K562 (cell line): ENCODE results near the gene MICALL2. TPM values are rescaled to one million over a fixed set of nuclear protein-coding genes. Genes with fewer than 3 reads are reported as not detected.
A peak's percentile ranks its signal among the peaks of the same experiment; 100 is the strongest.

Experiments
- ETV6 ChIP-seq, 3 experiments: fragments of 150-350 bp in 1 of 3; sonication (generic) in 1 of 3; formaldehyde crosslinking in 1 of 3; IDR thresholded peaks; 2 replicates each; pipeline versions ENCODE4 v1.6.1 to v1.8.0; 2014 to 2022; ENCODE audit warnings: borderline replicate concordance in 2 of 3, low read depth in 2 of 3, antibody characterized with exemption in 1 of 3, low read length in 1 of 3, mild to moderate bottlenecking in 1 of 3, missing genetic modification reagents in 1 of 3
- GTF2A2 ChIP-seq: IDR thresholded peaks from 2 replicates; pipeline ENCODE4 v1.6.1; 2016; ENCODE audit warnings: mild to moderate bottlenecking, missing genetic modification characterization, missing compliant biosample characterization
- HBP1 ChIP-seq: fragments of 450-650 bp; formaldehyde crosslinking; IDR thresholded peaks from 2 replicates; pipeline ENCODE4 v1.4.0; 2022; ENCODE audit warnings: missing genetic modification characterization
- HCFC1 ChIP-seq: IDR thresholded peaks from 2 replicates; pipeline ENCODE4 v1.6.1; 2012; ENCODE audit warnings: low read depth, low read length, improper control_type of control experiment
- HDAC1 ChIP-seq, 2 experiments: fragments of 450-650 bp; IDR thresholded peaks; 2 replicates each; pipeline ENCODE4 v1.6.1; 2016 to 2017; ENCODE audit warnings: inconsistent platforms in 1 of 2, mild to moderate bottlenecking in 1 of 2, moderate library complexity in 1 of 2
- HDAC2 ChIP-seq: fragments of 450-650 bp; IDR thresholded peaks from 2 replicates; pipeline ENCODE4 v1.6.1; 2016; ENCODE audit warnings: mild to moderate bottlenecking
- IRF9 ChIP-seq: fragments of 450-650 bp; IDR thresholded peaks from 2 replicates; pipeline ENCODE4 v1.6.1; 2016; ENCODE audit warnings: missing biosample characterization, missing genetic modification characterization
- MYNN ChIP-seq, 2 experiments: sonication (generic); formaldehyde crosslinking in 1 of 2; IDR thresholded peaks; 2 replicates each; pipeline versions ENCODE4 v1.5.0 to v1.6.1; 2016 to 2020; ENCODE audit warnings: antibody characterized with exemption in 1 of 2, missing genetic modification reagents in 1 of 2
- NCOA4 ChIP-seq: fragments of 450-650 bp; IDR thresholded peaks from 2 replicates; pipeline ENCODE4 v1.6.1; 2018; ENCODE audit warnings: mild to moderate bottlenecking; ENCODE audit not compliant: partially characterized antibody
- PCBP2 ChIP-seq: fragments of 200-400 bp; formaldehyde crosslinking; IDR thresholded peaks from 2 replicates; pipeline ENCODE4 v1.6.1; 2018; ENCODE audit warnings: low read length, low read depth, mild to moderate bottlenecking, moderate library complexity; ENCODE audit not compliant: poor library complexity, severe bottlenecking
- POLR2AphosphoS5 ChIP-seq: IDR thresholded peaks from 2 replicates; pipeline ENCODE4 v1.6.1; 2011; ENCODE audit warnings: mild to moderate bottlenecking, low read depth, low read length, moderate library complexity; ENCODE audit not compliant: control insufficient read depth, insufficient read depth
- POU5F1 ChIP-seq: fragments of 150-350 bp; IDR thresholded peaks from 2 replicates; pipeline ENCODE4 v1.6.1; 2014; ENCODE audit warnings: borderline replicate concordance, low read length, low read depth, mild to moderate bottlenecking; ENCODE audit not compliant: partially characterized antibody
- PPARD ChIP-seq: fragments of 250-450 bp; sonication (Bioruptor Pico); IDR thresholded peaks from 2 replicates; pipeline ENCODE4 v1.8.0; 2022; ENCODE audit warnings: inconsistent platforms, mild to moderate bottlenecking, moderate library complexity
- PRPF4 ChIP-seq: fragments of 200-400 bp; formaldehyde crosslinking; IDR thresholded peaks from one replicate; pipeline ENCODE4 v1.6.1; 2017; ENCODE audit warnings: low read length, low read depth, mild to moderate bottlenecking; ENCODE audit not compliant: insufficient read depth, poor library complexity, severe bottlenecking
- SMAD3 ChIP-seq: fragments of 450-650 bp; formaldehyde crosslinking; conservative IDR thresholded peaks from 2 replicates; pipeline ENCODE4 v1.4.0; 2020; ENCODE audit warnings: mild to moderate bottlenecking
- SMC3 ChIP-seq: conservative IDR thresholded peaks from 2 replicates; pipeline ENCODE4 v1.6.1; 2011; ENCODE audit warnings: low read depth, low read length, improper control_type of control experiment; ENCODE audit not compliant: insufficient read depth
- ZNF12 ChIP-seq: sonication (generic); formaldehyde crosslinking; IDR thresholded peaks from 2 replicates; pipeline ENCODE4 v1.4.0; 2020; ENCODE audit warnings: mild to moderate bottlenecking, missing genetic modification reagents
- ZNF311 ChIP-seq: fragments of 250-450 bp; sonication (Bioruptor Pico); IDR thresholded peaks from 2 replicates; pipeline ENCODE4 v1.4.0; 2020; ENCODE audit warnings: mild to moderate bottlenecking, moderate library complexity
- ZNF551 ChIP-seq: fragments of 250-450 bp; sonication (Bioruptor Pico); IDR thresholded peaks from 2 replicates; pipeline ENCODE4 v1.5.0; 2021; ENCODE audit warnings: mild to moderate bottlenecking, moderate library complexity
- polyA plus RNA-seq, 8 experiments: library from polyadenylated mRNA; depleted of rRNA in 4 of 8; stranded (reverse) in 5 of 8; unstranded in 3 of 8; fragments of >200 nt; fragmentation: Nextera tagmentation in 2 of 8; fragmentation: Illumina TruSeq in 1 of 8; extraction: Ambion mirVana in 2 of 8; extraction: Trizol in 1 of 8; gene quantifications; 2 replicates each; pipeline versions ENCODE4 v1.2.1 to v1.2.3, GENCODE V29; 2011 to 2014; ENCODE audit warnings: inconsistent platforms in 1 of 8, missing spikeins in 1 of 8
- total RNA-seq, 7 experiments: library from RNA; depleted of rRNA in 6 of 7; stranded (reverse); fragments of >200 nt in 6 of 7; fragmentation: Illumina TruSeq in 2 of 7; extraction: Trizol in 2 of 7; gene quantifications; 2 replicates each; pipeline versions ENCODE4 v1.2.1 to v1.2.3, GENCODE V29; 2011 to 2021; ENCODE audit warnings: low replicate concordance in 1 of 7
- TF ChIP-seq, protein P1 (sequence below), 2 experiments: IDR thresholded peaks in 1 of 2; conservative IDR thresholded peaks in 1 of 2; 2 replicates each; pipeline ENCODE4 v1.6.1; 2016; ENCODE audit warnings: low read depth in 2 of 2, mild to moderate bottlenecking in 1 of 2, missing compliant biosample characterization in 1 of 2, missing genetic modification characterization in 1 of 2, moderate library complexity in 1 of 2
- TF ChIP-seq, protein P2 (sequence below): fragments of 250-450 bp; sonication (Bioruptor Pico); IDR thresholded peaks from 2 replicates; pipeline ENCODE4 v1.6.1; 2021; ENCODE audit warnings: mild to moderate bottlenecking

MICALL2 gene
- total and polyA plus RNA-seq, 9 of the 15 experiments (the other 6 are each of a cell fraction or from before 2014, with no cell fraction given), result 1.8 to 103 (median 17.0) TPM

- TF ChIP-seq ZNF311 (CRISPR knock-in tag), result no peak
- no peak for TF ChIP-seq MYNN (IDR thresholded peaks at IDR 0.05)
- no peak for TF ChIP-seq MYNN (CRISPR knock-in tag; IDR thresholded peaks at IDR 0.05)
- TF ChIP-seq ZNF12 (CRISPR knock-in tag), result no peak
- TF ChIP-seq POU5F1, result no peak
- TF ChIP-seq, protein P1, sequence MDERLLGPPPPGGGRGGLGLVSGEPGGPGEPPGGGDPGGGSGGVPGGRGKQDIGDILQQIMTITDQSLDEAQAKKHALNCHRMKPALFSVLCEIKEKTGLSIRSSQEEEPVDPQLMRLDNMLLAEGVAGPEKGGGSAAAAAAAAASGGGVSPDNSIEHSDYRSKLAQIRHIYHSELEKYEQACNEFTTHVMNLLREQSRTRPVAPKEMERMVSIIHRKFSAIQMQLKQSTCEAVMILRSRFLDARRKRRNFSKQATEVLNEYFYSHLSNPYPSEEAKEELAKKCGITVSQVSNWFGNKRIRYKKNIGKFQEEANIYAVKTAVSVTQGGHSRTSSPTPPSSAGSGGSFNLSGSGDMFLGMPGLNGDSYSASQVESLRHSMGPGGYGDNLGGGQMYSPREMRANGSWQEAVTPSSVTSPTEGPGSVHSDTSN (CRISPR knock-in tag; IDR thresholded peaks at IDR 0.05; ENCODE audit: low read depth), result no peak
- TF ChIP-seq, protein P1 (tag; conservative IDR thresholded peaks at IDR 0.05; ENCODE audit: low read depth), result no peak
- no peak for TF ChIP-seq HCFC1
- no peak for TF ChIP-seq SMC3
- no peak for TF ChIP-seq PRPF4
- peak; percentile 36 for TF ChIP-seq NCOA4
- TF ChIP-seq HBP1 (CRISPR knock-in tag), result 0 out of 2 replicates have a peak, but pooled peaks have one; percentile 21
- no peak for TF ChIP-seq ETV6 (IDR thresholded peaks at IDR 0.05; ENCODE audit: borderline replicate concordance in 1 of 2, low read depth in 2 of 2, low read length in 1 of 2)
- no peak for TF ChIP-seq ETV6 (CRISPR knock-in tag; IDR thresholded peaks at IDR 0.05; ENCODE audit: borderline replicate concordance)
- no peak for TF ChIP-seq PCBP2
- peak; percentile 9 to 68; a peak in 1 of 4 replicates for TF ChIP-seq HDAC1 (IDR thresholded peaks at IDR 0.05)
- TF ChIP-seq PPARD (CRISPR knock-in tag), result no peak
- peak; percentile 53; the same call in 1 of the 2 replicates for TF ChIP-seq POLR2AphosphoS5
- no peak for TF ChIP-seq ZNF551 (CRISPR knock-in tag)
- no peak for TF ChIP-seq IRF9 (tag)
- no peak for TF ChIP-seq SMAD3 (CRISPR knock-in tag)
- peak; percentile 84 for TF ChIP-seq HDAC2
- TF ChIP-seq GTF2A2, result no peak
- TF ChIP-seq, protein P2, sequence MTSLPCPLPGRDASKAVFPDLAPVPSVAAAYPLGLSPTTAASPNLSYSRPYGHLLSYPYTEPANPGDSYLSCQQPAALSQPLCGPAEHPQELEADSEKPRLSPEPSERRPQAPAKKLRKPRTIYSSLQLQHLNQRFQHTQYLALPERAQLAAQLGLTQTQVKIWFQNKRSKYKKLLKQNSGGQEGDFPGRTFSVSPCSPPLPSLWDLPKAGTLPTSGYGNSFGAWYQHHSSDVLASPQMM (CRISPR knock-in tag), result no peak
These were observed 35.9 kb downstream of the MICALL2 start (continued) for GRCh38 chr7:1423264-1423811.
